H9 (cell line): Measurements from ENCODE around the gene ALDH1A2. TPM values are rescaled to one million over a fixed set of nuclear protein-coding genes. Genes with fewer than 3 reads are reported as not detected.

ENCODE experiments used
- DNase-seq: peaks from one replicate; pipeline ENCODE4 v3.0.0-alpha.2; 2017
- H2AFZ ChIP-seq: one replicate; pipeline ENCODE4 v1.6.1; 2013; ENCODE audit warnings: mild to moderate bottlenecking, low read length, control low read depth, moderate library complexity
- H2AK5ac ChIP-seq: 2 replicates; pipeline ENCODE4 v1.6.1; 2013; ENCODE audit warnings: low read length, control low read depth, mixed read lengths; ENCODE audit not compliant: insufficient read length
- H2BK120ac ChIP-seq: one replicate; pipeline ENCODE4 v1.6.1; 2013; ENCODE audit warnings: low read depth, mild to moderate bottlenecking, low read length, control low read depth, inconsistent platforms; ENCODE audit not compliant: poor library complexity, severe bottlenecking
- H2BK12ac ChIP-seq: 2 replicates; pipeline ENCODE4 v1.6.1; 2013; ENCODE audit warnings: low read length, control low read depth, mixed read lengths, low read depth; ENCODE audit not compliant: insufficient read length
- H2BK15ac ChIP-seq: 2 replicates; pipeline ENCODE4 v1.6.1; 2013; ENCODE audit warnings: low read depth, low read length, control low read depth
- H2BK20ac ChIP-seq: one replicate; pipeline ENCODE4 v1.6.1; 2013; ENCODE audit warnings: low read depth, mild to moderate bottlenecking, low read length, control low read depth, inconsistent platforms; ENCODE audit not compliant: poor library complexity, severe bottlenecking
- H2BK5ac ChIP-seq: 2 replicates; pipeline ENCODE4 v1.6.1; 2013; ENCODE audit warnings: low read length, control low read depth, mixed read lengths; ENCODE audit not compliant: insufficient read length
- H3K14ac ChIP-seq: 2 replicates; pipeline ENCODE4 v1.6.1; 2013; ENCODE audit warnings: low read length, control low read depth; ENCODE audit not compliant: insufficient read depth
- H3K18ac ChIP-seq: 2 replicates; pipeline ENCODE4 v1.6.1; 2013; ENCODE audit warnings: low read depth, mild to moderate bottlenecking, mixed read lengths, low read length, control low read depth; ENCODE audit not compliant: insufficient read length
- H3K23ac ChIP-seq: 2 replicates; pipeline ENCODE4 v1.6.1; 2013; ENCODE audit warnings: low read length, control low read depth, mixed read lengths, low read depth; ENCODE audit not compliant: insufficient read length
- H3K23me2 ChIP-seq: 2 replicates; pipeline ENCODE4 v1.6.1; 2013; ENCODE audit warnings: low read depth, mild to moderate bottlenecking, mixed read lengths, low read length, control low read depth; ENCODE audit not compliant: insufficient read length, poor library complexity, severe bottlenecking
- H3K27ac ChIP-seq: 2 replicates; pipeline ENCODE4 v1.5.1; 2013; ENCODE audit warnings: low read length, control low read depth, mixed read lengths, low read depth; ENCODE audit not compliant: insufficient read length
- H3K27me3 ChIP-seq: 2 replicates; pipeline ENCODE4 v1.6.1; 2013; ENCODE audit warnings: low read length, control low read depth, inconsistent platforms; ENCODE audit not compliant: insufficient read depth
- H3K4ac ChIP-seq: 2 replicates; pipeline ENCODE4 v1.6.1; 2013; ENCODE audit warnings: low read depth, mild to moderate bottlenecking, control low read depth, inconsistent platforms, low read length, moderate library complexity
- H3K4me1 ChIP-seq: 2 replicates; pipeline ENCODE4 v1.6.1; 2013; ENCODE audit warnings: low read length, control low read depth, inconsistent platforms; ENCODE audit not compliant: insufficient read depth
- H3K4me2 ChIP-seq: 2 replicates; pipeline ENCODE4 v1.6.1; 2013; ENCODE audit warnings: low read length, control low read depth, mixed read lengths; ENCODE audit not compliant: insufficient read length, insufficient read depth
- H3K56ac ChIP-seq: 2 replicates; pipeline ENCODE4 v1.6.1; 2013; ENCODE audit warnings: low read depth, mild to moderate bottlenecking, mixed read lengths, low read length, control low read depth; ENCODE audit not compliant: insufficient read length
- H3K79me1 ChIP-seq: 2 replicates; pipeline ENCODE4 v1.6.1; 2013; ENCODE audit warnings: low read depth, mild to moderate bottlenecking, moderate library complexity, low read length, control low read depth, inconsistent platforms; ENCODE audit not compliant: insufficient read depth, poor library complexity, severe bottlenecking
- H3K79me2 ChIP-seq: 2 replicates; pipeline ENCODE4 v1.6.1; 2013; ENCODE audit warnings: low read length, control low read depth, inconsistent platforms; ENCODE audit not compliant: insufficient read depth
- H3K9ac ChIP-seq: 2 replicates; pipeline ENCODE4 v1.6.1; 2013; ENCODE audit warnings: low read length, control low read depth, mixed read lengths; ENCODE audit not compliant: insufficient read length; ENCODE audit errors: extremely low read depth
- H3K9me3 ChIP-seq: one replicate; pipeline ENCODE4 v1.6.1; 2013; ENCODE audit warnings: low read depth, low read length, inconsistent platforms; ENCODE audit not compliant: control insufficient read depth
- H3T11ph ChIP-seq: one replicate; pipeline ENCODE4 v1.6.1; 2013; ENCODE audit warnings: mild to moderate bottlenecking, low read length, control low read depth, inconsistent platforms
- H4K20me1 ChIP-seq: one replicate; pipeline ENCODE4 v1.6.1; 2013; ENCODE audit not compliant: control insufficient read depth, insufficient read length, insufficient read depth
- H4K5ac ChIP-seq: 2 replicates; pipeline ENCODE4 v1.6.1; 2013; ENCODE audit warnings: low read depth, mild to moderate bottlenecking, mixed read lengths, low read length, control low read depth; ENCODE audit not compliant: insufficient read length
- H4K8ac ChIP-seq: replicated peaks from 2 replicates; pipeline ENCODE4 v1.6.1; 2013; ENCODE audit warnings: low read length, control low read depth, mixed read lengths, low read depth; ENCODE audit not compliant: insufficient read length
- H4K91ac ChIP-seq: 2 replicates; pipeline ENCODE4 v1.6.1; 2013; ENCODE audit warnings: low read depth, mild to moderate bottlenecking, moderate library complexity, mixed read lengths, low read length, control low read depth; ENCODE audit not compliant: insufficient read length
- H3K27ac Mint-ChIP-seq, 3 experiments: 2 replicates in 2 of 3; 3 replicates in 1 of 3; pipeline ENCODE4 v1.8.0; 2020 to 2021; ENCODE audit warnings: mixed read lengths in 3 of 3, mild to moderate bottlenecking in 1 of 3, moderate library complexity in 1 of 3
- H3K27me3 Mint-ChIP-seq: 2 replicates; pipeline ENCODE4 v1.8.0; 2021; ENCODE audit warnings: low read depth, mild to moderate bottlenecking, moderate library complexity, mixed read lengths
- H3K36me3 Mint-ChIP-seq, 3 experiments: 2 replicates in 2 of 3; 3 replicates in 1 of 3; pipeline ENCODE4 v1.8.0; 2020 to 2021; ENCODE audit warnings: low read depth in 3 of 3, mixed read lengths in 3 of 3; ENCODE audit not compliant: insufficient read depth in 1 of 3
- H3K4me1 Mint-ChIP-seq, 2 experiments: 2 replicates each; pipeline ENCODE4 v1.8.0; 2020; ENCODE audit warnings: mixed read lengths in 2 of 2
- H3K4me3 Mint-ChIP-seq, 2 experiments: 2 replicates in 1 of 2; 3 replicates in 1 of 2; pipeline ENCODE4 v1.8.0; 2020 to 2021; ENCODE audit warnings: mild to moderate bottlenecking in 2 of 2, mixed read lengths in 2 of 2, moderate library complexity in 1 of 2
- H3K9me3 Mint-ChIP-seq, 2 experiments: 2 replicates in 1 of 2; 3 replicates in 1 of 2; pipeline ENCODE4 v1.8.0; 2020; ENCODE audit warnings: mild to moderate bottlenecking in 2 of 2, mixed read lengths in 2 of 2, moderate library complexity in 1 of 2
- CTCF ChIP-seq: fragments of 200-600 bp; sonication (generic); conservative IDR thresholded peaks from 3 replicates; pipeline ENCODE4 v1.8.0; 2021; ENCODE audit warnings: antibody characterized with exemption, mild to moderate bottlenecking
- WGBS: extraction: QIAGEN DNeasy Blood & Tissue Kit; methylation state at CpG from one replicate; pipeline ENCODE4 v1.1.7; 2013; ENCODE audit warnings: missing lambda C conversion rate, low lambda C conversion rate, mixed read lengths; ENCODE audit not compliant: insufficient read length; ENCODE audit errors: extremely low coverage; 5-methylcytosine and 5-hydroxymethylcytosine counted together
- total RNA-seq: library from RNA; stranded (reverse); gene quantifications from 2 replicates; pipeline ENCODE4 v1.2.1, GENCODE V29; 2021

Gene ALDH1A2
- total RNA-seq, 1 experiment from 2014 or later: 0.72 TPM

GRCh38 chr15:57947781-57948180, 117.7 kb downstream of the ALDH1A2 start:
- DNase-seq: peak; percentile 41
- Histone ChIP-seq H2BK15ac (no peak overlapping the region), H2BK5ac (no peak overlapping the region), H3K4me2 (no peak overlapping the region), H3K18ac (no peak overlapping the region), H2AFZ (no peak overlapping the region), H3K23ac (no peak overlapping the region), H2BK120ac (no peak overlapping the region), H4K5ac (no peak overlapping the region), H3T11ph (no peak overlapping the region), H4K8ac (no peak overlapping the region), H3K56ac (no peak overlapping the region), H3K9me3 (no peaks in the 10 kb centered on the region), H2AK5ac (no peak overlapping the region), H3K23me2 (no peaks in the 10 kb centered on the region), H3K27me3 (no peaks in the 10 kb centered on the region), H3K4ac (no peak overlapping the region), H3K79me1 (no peaks in the 10 kb centered on the region), H3K27ac (no peak overlapping the region), H2BK12ac (no peak overlapping the region), H3K4me1 (no peaks in the 10 kb centered on the region), H3K79me2 (no peaks in the 10 kb centered on the region), H4K20me1 (no peaks in the 10 kb centered on the region), H3K14ac (no peak overlapping the region), H3K9ac (no peak overlapping the region), H4K91ac (no peak overlapping the region), H2BK20ac (no peak overlapping the region)
- TF ChIP-seq CTCF: no peak
- Mint-ChIP-seq H3K9me3 (no peaks in the 10 kb centered on the region; a peak in 1 of 5 replicates), H3K4me1 (peaks cover 0 to 6% of the 10 kb centered on the region in 2 experiments; a peak in 2 of 4 replicates), H3K27ac (no peak overlapping the region), H3K27me3 (no peaks in the 10 kb centered on the region), H3K36me3 (no peaks in the 10 kb centered on the region), H3K4me3 (no peak overlapping the region)
- no CpG with 5 or more reads among the region's 3 CpGs for WGBS
